ENCODE results near the gene CAPZA1.

The CAPZA1 gene

GRCh38 chr1:112687361-112687760 lies 67.7 kb downstream of the CAPZA1 start:
- no peak for DNase-seq (ENCODE audit: low read depth)
- no peak for TF ChIP-seq CTCF (IDR thresholded peaks at IDR 0.05; ENCODE audit: low read depth, low read length, missing control alignments)

GRCh38 chr1:112687785-112688496 lies 68.3 kb downstream of the CAPZA1 start:
- DNase-seq (ENCODE audit: low read depth): no peak

More at GRCh38 chr1:112687361-112687760, 67.7 kb downstream of the CAPZA1 start:
- H3K4me3 ChIP-seq (ENCODE audit: low read depth, low read length): no peak overlapping the region

GRCh38 chr1:112688781-112689193 lies 69.2 kb downstream of the CAPZA1 start:
- DNase-seq (ENCODE audit: low read depth): no peak
- no peak for TF ChIP-seq CTCF (IDR thresholded peaks at IDR 0.05; ENCODE audit: low read depth, low read length, missing control alignments)
- H3K4me3 ChIP-seq (ENCODE audit: low read depth, low read length): no peak overlapping the region

More at GRCh38 chr1:112687785-112688496, 68.3 kb downstream of the CAPZA1 start:
- no peak overlapping the region for H3K4me3 ChIP-seq (ENCODE audit: low read depth, low read length)
- TF ChIP-seq CTCF (IDR thresholded peaks at IDR 0.05; ENCODE audit: low read depth, low read length, missing control alignments): no peak

- no peak for TF ChIP-seq CTCF (IDR thresholded peaks at IDR 0.05; ENCODE audit: low read depth, low read length, missing control alignments)
- no peak overlapping the region for H3K4me3 ChIP-seq (ENCODE audit: low read depth, low read length)
- DNase-seq (ENCODE audit: low read depth): no peak
Observed at GRCh38 chr1:112689196-112689841, 69.7 kb downstream of the CAPZA1 start.

GRCh38 chr1:112689842-112690237 lies 70.2 kb downstream of the CAPZA1 start:
- no peak for DNase-seq (ENCODE audit: low read depth)
- H3K4me3 ChIP-seq (ENCODE audit: low read depth, low read length): no peak overlapping the region
- no peak for TF ChIP-seq CTCF (IDR thresholded peaks at IDR 0.05; ENCODE audit: low read depth, low read length, missing control alignments)

- no peak for DNase-seq (ENCODE audit: low read depth)
- TF ChIP-seq CTCF (IDR thresholded peaks at IDR 0.05; ENCODE audit: low read depth, low read length, missing control alignments): no peak
- no peak overlapping the region for H3K4me3 ChIP-seq (ENCODE audit: low read depth, low read length)
Observed at GRCh38 chr1:112692681-112693080, 73.0 kb downstream of the CAPZA1 start.
